WTC11 (cell line): ENCODE results near the gene SPTB. TPM values are rescaled to one million over a fixed set of nuclear protein-coding genes. Genes with fewer than 3 reads are reported as not detected.
A peak's percentile ranks its signal among the peaks of the same experiment; 100 is the strongest.

ENCODE experiments used
- ATAC-seq: fragments of 200-7000 bp; cut with Tn5 transposase; 2 replicates; pipeline ENCODE4 v1.10.0; 2021; ENCODE audit warnings: mild to moderate bottlenecking, moderate library complexity
- Bru-seq: library from RNA; stranded (reverse); fragments of 400-500 nt; gene quantifications from one replicate; lab custom pipeline; 2021; lab: Mats Ljungman, UMichigan
- CTCF ChIA-PET: fragments of 300-600 bp; sonication (Branson Sonifier 250); formaldehyde crosslinking; loops from one replicate; lab custom pipeline; 2021; ENCODE audit warnings: antibody characterized with exemption; lab: Charles Lee
- POLR2A ChIA-PET: fragments of 350-600 bp; sonication (Branson Sonifier 250); formaldehyde crosslinking; loops from one replicate; lab custom pipeline; 2021; ENCODE audit warnings: antibody characterized with exemption; lab: Charles Lee
- DNase-seq: peaks from one replicate; pipeline ENCODE4 v3.0.0; 2021; ENCODE audit warnings: low spot score
- H3K27ac Mint-ChIP-seq: 2 replicates; pipeline ENCODE4 v1.8.0; 2021; ENCODE audit warnings: mixed read lengths
- H3K27me3 Mint-ChIP-seq: 2 replicates; pipeline ENCODE4 v1.8.0; 2021; ENCODE audit warnings: low read depth, mild to moderate bottlenecking, moderate library complexity, mixed read lengths
- H3K36me3 Mint-ChIP-seq: 2 replicates; pipeline ENCODE4 v1.8.0; 2021; ENCODE audit warnings: mixed read lengths
- H3K4me1 Mint-ChIP-seq: 2 replicates; pipeline ENCODE4 v1.8.0; 2022; ENCODE audit warnings: mixed read lengths
- H3K4me3 Mint-ChIP-seq: 2 replicates; pipeline ENCODE4 v1.8.0; 2021; ENCODE audit warnings: mild to moderate bottlenecking, moderate library complexity, mixed read lengths
- H3K9me3 Mint-ChIP-seq: 2 replicates; pipeline ENCODE4 v1.8.0; 2021; ENCODE audit warnings: mixed read lengths
- ATF2 ChIP-seq: sonication (generic); formaldehyde crosslinking; IDR thresholded peaks from 2 replicates; pipeline ENCODE4 v1.8.1; 2022; ENCODE audit warnings: low read depth, missing genetic modification reagents, borderline replicate concordance
- E2F1 ChIP-seq: sonication (generic); formaldehyde crosslinking; IDR thresholded peaks from 2 replicates; pipeline ENCODE4 v1.8.0; 2022; ENCODE audit warnings: mild to moderate bottlenecking, missing genetic modification reagents
- E2F4 ChIP-seq: sonication (generic); formaldehyde crosslinking; IDR thresholded peaks from 2 replicates; pipeline ENCODE4 v1.8.1; 2022; ENCODE audit warnings: low read depth, mild to moderate bottlenecking, moderate library complexity, missing genetic modification reagents, borderline replicate concordance
- ETV6 ChIP-seq: sonication (generic); formaldehyde crosslinking; IDR thresholded peaks from 2 replicates; pipeline ENCODE4 v1.8.1; 2022; ENCODE audit warnings: mild to moderate bottlenecking, missing genetic modification reagents
- FOXK1 ChIP-seq: sonication (generic); formaldehyde crosslinking; IDR thresholded peaks from 2 replicates; pipeline ENCODE4 v1.8.0; 2022; ENCODE audit warnings: mild to moderate bottlenecking, moderate library complexity, missing genetic modification reagents
- FOXP1 ChIP-seq: sonication (generic); formaldehyde crosslinking; IDR thresholded peaks from 2 replicates; pipeline ENCODE4 v1.8.0; 2022; ENCODE audit warnings: missing genetic modification reagents, mild to moderate bottlenecking, moderate library complexity, borderline replicate concordance
- MYBL2 ChIP-seq: sonication (generic); formaldehyde crosslinking; IDR thresholded peaks from 2 replicates; pipeline ENCODE4 v1.8.1; 2023; ENCODE audit warnings: mild to moderate bottlenecking, moderate library complexity, missing genetic modification reagents
- NFATC4 ChIP-seq: fragments of 250-450 bp; sonication (Bioruptor Pico); IDR thresholded peaks from 2 replicates; pipeline ENCODE4 v1.9.0; 2021; ENCODE audit warnings: mild to moderate bottlenecking
- NR1H2 ChIP-seq: sonication (generic); formaldehyde crosslinking; IDR thresholded peaks from 2 replicates; pipeline ENCODE4 v1.9.0; 2021; ENCODE audit warnings: mild to moderate bottlenecking, moderate library complexity, missing genetic modification reagents
- NR3C1 ChIP-seq: sonication (generic); formaldehyde crosslinking; conservative IDR thresholded peaks from 2 replicates; pipeline ENCODE4 v1.8.1; 2023; ENCODE audit warnings: low read depth, mild to moderate bottlenecking, missing genetic modification reagents
- OVOL2 ChIP-seq: fragments of 250-450 bp; sonication (Bioruptor Pico); IDR thresholded peaks from 2 replicates; pipeline ENCODE4 v1.9.0; 2021; ENCODE audit warnings: mild to moderate bottlenecking, borderline replicate concordance
- PRDM15 ChIP-seq: sonication (generic); formaldehyde crosslinking; IDR thresholded peaks from 2 replicates; pipeline ENCODE4 v1.8.0; 2022; ENCODE audit warnings: missing genetic modification reagents
- PRRX2 ChIP-seq: fragments of 250-450 bp; sonication (Bioruptor Pico); IDR thresholded peaks from 2 replicates; pipeline ENCODE4 v1.8.0; 2021; ENCODE audit warnings: mild to moderate bottlenecking
- SOX15 ChIP-seq: fragments of 250-450 bp; sonication (Bioruptor Pico); IDR thresholded peaks from 2 replicates; pipeline ENCODE4 v1.9.0; 2021; ENCODE audit warnings: mild to moderate bottlenecking
- ZNF416 ChIP-seq: fragments of 250-450 bp; sonication (Bioruptor Pico); IDR thresholded peaks from 2 replicates; pipeline ENCODE4 v1.9.0; 2021; ENCODE audit warnings: mild to moderate bottlenecking, inconsistent platforms
- ZNF423 ChIP-seq: fragments of 250-450 bp; sonication (Bioruptor Pico); IDR thresholded peaks from 2 replicates; pipeline ENCODE4 v2.1.2; 2022; ENCODE audit warnings: mild to moderate bottlenecking, moderate library complexity
- long read RNA-seq, 3 experiments: library from RNA in 1 of 3; library from capped mRNA in 1 of 3; library from polyadenylated mRNA in 1 of 3; unstranded in 2 of 3; stranded (forward) in 1 of 3; transcript quantifications; one replicate each; pipeline ENCODE4 v2.0.0, GENCODE V29; 2021
- total RNA-seq: library from RNA; stranded (reverse); gene quantifications from 3 replicates; pipeline ENCODE4 v1.2.3, GENCODE V29; 2021
- TF ChIP-seq, protein P1 (sequence below): fragments of 250-450 bp; sonication (Bioruptor Pico); IDR thresholded peaks from 2 replicates; pipeline ENCODE4 v1.9.0; 2021; ENCODE audit warnings: mild to moderate bottlenecking
- TF ChIP-seq, protein P2 (sequence below): fragments of 250-450 bp; sonication (Bioruptor Pico); IDR thresholded peaks from 2 replicates; pipeline ENCODE4 v1.9.0; 2021; ENCODE audit warnings: moderate library complexity, mild to moderate bottlenecking, inconsistent platforms, borderline replicate concordance

Gene SPTB
- 2.5 to 3.2 TPM (median 2.8 TPM) in 3 replicates for total RNA-seq
- percentile 28 among the genes with signal in this experiment for Bru-seq, nascent RNA
- long read RNA-seq, experiment 1, partial matches to known transcripts: 0 of 4 reads
- long read RNA-seq, experiment 1, other reads (novel, unspliced or antisense): 4 of 4 reads
- long read RNA-seq, experiment 2, partial matches to known transcripts: 1 of 3 reads
- long read RNA-seq, experiment 2, other reads (novel, unspliced or antisense): 2 of 3 reads
- long read RNA-seq, experiment 3: 0 reads

- H3K27me3 Mint-ChIP-seq: peaks cover 72% of the 10 kb centered on the region
- H3K9me3 Mint-ChIP-seq: no peaks in the 10 kb centered on the region
- no peaks in the 10 kb centered on the region for H3K36me3 Mint-ChIP-seq
- ATAC-seq: peak; percentile 13
- peak; percentile 59 for DNase-seq
- CTCF ChIA-PET: interaction anchor here (0.5 to 4.4 kb wide), 23 partner anchors 10 to 273 kb away, joined by 3 to 65 read pairs (median 4); partner anchors contain the start of gene FNTB
- peak within 1 kb of the TSS; percentile 41; the same call in 1 of the 2 replicates for H3K27ac Mint-ChIP-seq
- peak within 1 kb of the TSS; percentile 88 for H3K4me3 Mint-ChIP-seq
- peaks cover 18% of the 10 kb centered on the region for H3K4me1 Mint-ChIP-seq
- TF ChIP-seq E2F4 (CRISPR knock-in tag) (no peak), NR3C1 (CRISPR knock-in tag) (0 out of 2 replicates have a peak, but pooled peaks have one; percentile 27)
- TF ChIP-seq, protein P1, sequence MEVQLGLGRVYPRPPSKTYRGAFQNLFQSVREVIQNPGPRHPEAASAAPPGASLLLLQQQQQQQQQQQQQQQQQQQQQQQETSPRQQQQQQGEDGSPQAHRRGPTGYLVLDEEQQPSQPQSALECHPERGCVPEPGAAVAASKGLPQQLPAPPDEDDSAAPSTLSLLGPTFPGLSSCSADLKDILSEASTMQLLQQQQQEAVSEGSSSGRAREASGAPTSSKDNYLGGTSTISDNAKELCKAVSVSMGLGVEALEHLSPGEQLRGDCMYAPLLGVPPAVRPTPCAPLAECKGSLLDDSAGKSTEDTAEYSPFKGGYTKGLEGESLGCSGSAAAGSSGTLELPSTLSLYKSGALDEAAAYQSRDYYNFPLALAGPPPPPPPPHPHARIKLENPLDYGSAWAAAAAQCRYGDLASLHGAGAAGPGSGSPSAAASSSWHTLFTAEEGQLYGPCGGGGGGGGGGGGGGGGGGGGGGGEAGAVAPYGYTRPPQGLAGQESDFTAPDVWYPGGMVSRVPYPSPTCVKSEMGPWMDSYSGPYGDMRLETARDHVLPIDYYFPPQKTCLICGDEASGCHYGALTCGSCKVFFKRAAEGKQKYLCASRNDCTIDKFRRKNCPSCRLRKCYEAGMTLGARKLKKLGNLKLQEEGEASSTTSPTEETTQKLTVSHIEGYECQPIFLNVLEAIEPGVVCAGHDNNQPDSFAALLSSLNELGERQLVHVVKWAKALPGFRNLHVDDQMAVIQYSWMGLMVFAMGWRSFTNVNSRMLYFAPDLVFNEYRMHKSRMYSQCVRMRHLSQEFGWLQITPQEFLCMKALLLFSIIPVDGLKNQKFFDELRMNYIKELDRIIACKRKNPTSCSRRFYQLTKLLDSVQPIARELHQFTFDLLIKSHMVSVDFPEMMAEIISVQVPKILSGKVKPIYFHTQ (CRISPR knock-in tag): no peak
- TF ChIP-seq, all 79 proteins: peak for 1
- POLR2A ChIA-PET: interaction anchor here (0.7 to 1.8 kb wide), 6 partner anchors 14 to 114 kb away, joined by 4 to 5 read pairs (median 4); no protein-coding TSS in a partner anchor
Measured at GRCh38 chr14:64879635-64880220, at the start of gene SPTB. Gene SPTB, minus strand, starts transcription at chr14:64879907. Its CDS starts 56,813 bp downstream, at chr14:64823094.

GRCh38 chr14:64929014-64929359 is 49.3 kb upstream of the SPTB start:
- ChIA-PET CTCF (no interaction called here), POLR2A (no interaction called here)
- peaks cover 35% of the 10 kb centered on the region for H3K36me3 Mint-ChIP-seq
- no peak for DNase-seq
- no peaks in the 10 kb centered on the region for H3K4me1 Mint-ChIP-seq
- H3K4me3 Mint-ChIP-seq: no peak overlapping the region
- no peaks in the 10 kb centered on the region for H3K9me3 Mint-ChIP-seq
- no peaks in the 10 kb centered on the region for H3K27me3 Mint-ChIP-seq
- H3K27ac Mint-ChIP-seq: no peak overlapping the region
- no peak for ATAC-seq
- TF ChIP-seq OVOL2 (CRISPR knock-in tag) (no peak), SOX15 (CRISPR knock-in tag) (no peak), ZNF423 (no peak), ETV6 (no peak), NR1H2 (CRISPR knock-in tag) (no peak), E2F1 (CRISPR knock-in tag) (no peak), PRDM15 (CRISPR knock-in tag) (no peak), MYBL2 (CRISPR knock-in tag) (no peak), ATF2 (no peak), ZNF416 (CRISPR knock-in tag) (no peak), PRRX2 (CRISPR knock-in tag) (no peak), FOXK1 (CRISPR knock-in tag) (no peak), FOXP1 (CRISPR knock-in tag) (no peak), NFATC4 (CRISPR knock-in tag) (no peak)
- TF ChIP-seq, protein P2, sequence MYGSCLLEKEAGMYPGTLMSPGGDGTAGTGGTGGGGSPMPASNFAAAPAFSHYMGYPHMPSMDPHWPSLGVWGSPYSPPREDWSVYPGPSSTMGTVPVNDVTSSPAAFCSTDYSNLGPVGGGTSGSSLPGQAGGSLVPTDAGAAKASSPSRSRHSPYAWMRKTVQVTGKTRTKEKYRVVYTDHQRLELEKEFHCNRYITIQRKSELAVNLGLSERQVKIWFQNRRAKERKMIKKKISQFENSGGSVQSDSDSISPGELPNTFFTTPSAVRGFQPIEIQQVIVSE (CRISPR knock-in tag): no peak
